H1 (cell line): Measurements from ENCODE around the gene HHAT. TPM values are rescaled to one million over a fixed set of nuclear protein-coding genes. Genes with fewer than 3 reads are reported as not detected.

ENCODE experiments used
- BACH1 ChIP-seq: IDR thresholded peaks from 2 replicates; pipeline ENCODE4 v1.6.1; 2012; ENCODE audit warnings: low read length, improper control_type of control experiment
- BCL11A ChIP-seq, 2 experiments: IDR thresholded peaks; one replicate each; pipeline ENCODE4 v1.6.1; 2011; ENCODE audit warnings: low read depth in 2 of 2, low read length in 2 of 2, mild to moderate bottlenecking in 2 of 2
- CHD2 ChIP-seq: IDR thresholded peaks from 2 replicates; pipeline ENCODE4 v1.6.1; 2012; ENCODE audit warnings: low read length, improper control_type of control experiment
- CHD7 ChIP-seq: fragments of 300-600 bp; sonication (generic); IDR thresholded peaks from 2 replicates; pipeline ENCODE4 v1.7.1; 2012; ENCODE audit warnings: low read length, moderate library complexity, mild to moderate bottlenecking, inconsistent platforms; ENCODE audit not compliant: insufficient replicate concordance
- NANOG ChIP-seq: IDR thresholded peaks from 2 replicates; pipeline ENCODE4 v1.6.1; 2011; ENCODE audit warnings: low read length, low read depth, mild to moderate bottlenecking, inconsistent platforms; ENCODE audit not compliant: insufficient read depth, poor library complexity, severe bottlenecking
- POU5F1 ChIP-seq: IDR thresholded peaks from 2 replicates; pipeline ENCODE4 v1.6.1; 2011; ENCODE audit warnings: low read depth, mild to moderate bottlenecking, low read length, moderate library complexity
- SIRT6 ChIP-seq: IDR thresholded peaks from one replicate; pipeline ENCODE4 v1.7.1; 2012; ENCODE audit warnings: low read length, inconsistent platforms
- SIX5 ChIP-seq: IDR thresholded peaks from 2 replicates; pipeline ENCODE4 v1.6.1; 2011; ENCODE audit warnings: mild to moderate bottlenecking, low read depth, low read length
- SRF ChIP-seq: IDR thresholded peaks from 2 replicates; pipeline ENCODE4 v1.6.1; 2011; ENCODE audit warnings: mild to moderate bottlenecking, low read depth, low read length, moderate library complexity
- USF2 ChIP-seq: IDR thresholded peaks from 2 replicates; pipeline ENCODE4 v1.6.1; 2011; ENCODE audit warnings: low read length, improper control_type of control experiment
- polyA plus RNA-seq, 7 experiments: library from polyadenylated mRNA; depleted of rRNA in 3 of 7; stranded (reverse) in 5 of 7; unstranded in 2 of 7; fragments of >200 nt in 5 of 7; fragments of 200-250 nt in 2 of 7; gene quantifications; 1 replicate in 5 of 7; 2 replicates in 1 of 7; 4 replicates in 1 of 7; pipeline versions ENCODE4 v1.2.1 to v1.2.3, GENCODE V29; 2011 to 2013; ENCODE audit warnings: missing spikeins in 2 of 7, mixed read lengths in 2 of 7
- total RNA-seq: library from RNA; stranded (reverse); fragmentation: NEBNext Ultra II Directional; extraction: Animal tissue kit (Norgen Biotek cat#: 25700); gene quantifications from 2 replicates; pipeline ENCODE4 v1.2.1, GENCODE V29; 2021
- TF ChIP-seq, protein P1 (sequence below): IDR thresholded peaks from 2 replicates; pipeline ENCODE4 v1.6.1; 2011; ENCODE audit warnings: low read depth, mild to moderate bottlenecking, low read length; ENCODE audit not compliant: insufficient read depth

Gene HHAT
- total and polyA plus RNA-seq, 2 of the 8 experiments (the other 6 are each of a cell fraction or from before 2014, with no cell fraction given): 0.15 to 0.51 TPM

GRCh38 chr1:210724768-210725167 lies 396.1 kb downstream of the HHAT start (continued):
- TF ChIP-seq CHD7 (no peak), SIRT6 (no peak), CHD2 (no peak), BCL11A (IDR thresholded peaks at IDR 0.05; ENCODE audit: low read depth in 2 of 2, low read length in 2 of 2) (no peak), BACH1 (no peak), SRF (no peak), USF2 (no peak), POU5F1 (no peak), SIX5 (no peak), NANOG (no peak)
- TF ChIP-seq, protein P1, sequence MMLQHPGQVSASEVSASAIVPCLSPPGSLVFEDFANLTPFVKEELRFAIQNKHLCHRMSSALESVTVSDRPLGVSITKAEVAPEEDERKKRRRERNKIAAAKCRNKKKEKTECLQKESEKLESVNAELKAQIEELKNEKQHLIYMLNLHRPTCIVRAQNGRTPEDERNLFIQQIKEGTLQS: no peak
